Measurements from ENCODE around the gene MAGI1.

GRCh38 chr3:65844370-65844769, 194.3 kb downstream of the MAGI1 start:
- no peak for TF ChIP-seq BACH2 (CRISPR knock-in tag; IDR thresholded peaks at IDR 0.05; ENCODE audit: borderline replicate concordance)
- TF ChIP-seq ZC3H10 (CRISPR knock-in tag; IDR thresholded peaks at IDR 0.05) = no peak
- no peak for TF ChIP-seq TOX (CRISPR knock-in tag; IDR thresholded peaks at IDR 0.05; ENCODE audit: borderline replicate concordance)
- TF ChIP-seq ARNTL (CRISPR knock-in tag; IDR thresholded peaks at IDR 0.05; ENCODE audit: borderline replicate concordance, low read depth) = no peak
- TF ChIP-seq RARB (CRISPR knock-in tag; IDR thresholded peaks at IDR 0.05) = no peak
